GM19238 (cell line): ENCODE results near the gene INVS.

Source experiments
- DNase-seq: peaks from one replicate; pipeline ENCODE4 v3.0.0; 2011; ENCODE audit warnings: low spot score; ENCODE audit not compliant: insufficient read length

Gene INVS

GRCh38 chr9:100267211-100267610, 168.2 kb downstream of the INVS start:
- DNase-seq = no peak

GRCh38 chr9:100268271-100268670, 169.2 kb downstream of the INVS start:
- DNase-seq = no peak

- DNase-seq = no peak
Observed at GRCh38 chr9:100269656-100270055, 170.6 kb downstream of the INVS start.

- DNase-seq = no peak
Observed at GRCh38 chr9:100277166-100277979, 178.3 kb downstream of the INVS start.

GRCh38 chr9:100281066-100281465, 182.0 kb downstream of the INVS start:
- DNase-seq = no peak

- no peak for DNase-seq
Observed at GRCh38 chr9:100281676-100282387, 182.8 kb downstream of the INVS start.

- DNase-seq = no peak
Observed at GRCh38 chr9:100282388-100282719, 183.3 kb downstream of the INVS start.

GRCh38 chr9:100284247-100284646, 185.2 kb downstream of the INVS start:
- DNase-seq = no peak

GRCh38 chr9:100285080-100285479, 186.0 kb downstream of the INVS start:
- no peak for DNase-seq

GRCh38 chr9:100285601-100286000, 186.6 kb downstream of the INVS start:
- DNase-seq = no peak

- DNase-seq = no peak
Observed at GRCh38 chr9:100286257-100286656, 187.2 kb downstream of the INVS start.

GRCh38 chr9:100287186-100287585, 188.1 kb downstream of the INVS start:
- no peak for DNase-seq

- DNase-seq = no peak
Observed at GRCh38 chr9:100290714-100291113, 191.7 kb downstream of the INVS start.

- DNase-seq = no peak
Observed at GRCh38 chr9:100292414-100292813, 193.4 kb downstream of the INVS start.

- DNase-seq = no peak
Observed at GRCh38 chr9:100294341-100294740, 195.3 kb downstream of the INVS start.

GRCh38 chr9:100294806-100295205, 195.8 kb downstream of the INVS start:
- DNase-seq = no peak

- no peak for DNase-seq
Observed at GRCh38 chr9:100295240-100295639, 196.2 kb downstream of the INVS start.

- no peak for DNase-seq
Observed at GRCh38 chr9:100296407-100296806, 197.4 kb downstream of the INVS start.

GRCh38 chr9:100298378-100298777, 199.3 kb downstream of the INVS start:
- DNase-seq = no peak

- DNase-seq = no peak
Observed at GRCh38 chr9:100303747-100304146, 204.7 kb downstream of the INVS start.

GRCh38 chr9:100306283-100306682, 207.2 kb downstream of the INVS start:
- DNase-seq = no peak

GRCh38 chr9:100307080-100307479, 208.0 kb downstream of the INVS start:
- DNase-seq = no peak

- no peak for DNase-seq
Observed at GRCh38 chr9:100308965-100309564, 210.0 kb downstream of the INVS start.
